HCT116 (cell line): Measurements from ENCODE around the gene CIROP.

Experiments
- CEBPB ChIP-seq: IDR thresholded peaks from 2 replicates; pipeline ENCODE4 v1.6.1; 2012; ENCODE audit warnings: low read depth
- CTCF ChIP-seq, 3 experiments: fragments of 200-600 bp in 1 of 3; sonication (generic) in 1 of 3; IDR thresholded peaks in 2 of 3; conservative IDR thresholded peaks in 1 of 3; 2 replicates each; pipeline ENCODE4 v1.5.1; 2012 to 2017; ENCODE audit warnings: low read depth in 2 of 3, low read length in 2 of 3, antibody characterized with exemption in 1 of 3, borderline replicate concordance in 1 of 3, control low read depth in 1 of 3, mild to moderate bottlenecking in 1 of 3, mixed read lengths in 1 of 3, mixed run types in 1 of 3, moderate library complexity in 1 of 3; ENCODE audit not compliant: insufficient read depth in 1 of 3
- MAX ChIP-seq: IDR thresholded peaks from 2 replicates; pipeline ENCODE4 v1.6.1; 2012
- POLR2A ChIP-seq: IDR thresholded peaks from 2 replicates; pipeline ENCODE4 v1.7.0; 2011; ENCODE audit warnings: borderline replicate concordance; ENCODE audit not compliant: insufficient read depth, insufficient read length; ENCODE audit errors: extremely low read depth
- POLR2AphosphoS5 ChIP-seq: IDR thresholded peaks from 2 replicates; pipeline ENCODE4 v1.6.1; 2011; ENCODE audit warnings: mild to moderate bottlenecking, low read depth, low read length, moderate library complexity
- REST ChIP-seq: IDR thresholded peaks from 2 replicates; pipeline ENCODE4 v1.6.1; 2012; ENCODE audit warnings: low read depth
- SIN3A ChIP-seq: IDR thresholded peaks from 2 replicates; pipeline ENCODE4 v1.6.1; 2012; ENCODE audit warnings: low read depth
- SRF ChIP-seq: IDR thresholded peaks from 2 replicates; pipeline ENCODE4 v1.6.1; 2012; ENCODE audit warnings: low read depth
- TCF7L2 ChIP-seq: IDR thresholded peaks from 2 replicates; pipeline ENCODE4 v1.7.0; 2011; ENCODE audit warnings: borderline replicate concordance, inconsistent platforms; ENCODE audit not compliant: insufficient read depth, insufficient read length; ENCODE audit errors: extremely low read depth
- ZFX ChIP-seq: fragments of 450-650 bp; IDR thresholded peaks from 2 replicates; pipeline ENCODE4 v1.6.1; 2017

- TF ChIP-seq MAX (no peak), CTCF (IDR thresholded peaks at IDR 0.05 in 2 of 3, conservative IDR thresholded peaks at IDR 0.05 in 1 of 3; ENCODE audit: borderline replicate concordance in 1 of 3, insufficient read depth in 1 of 3, low read depth in 2 of 3, low read length in 2 of 3) (no peak), TCF7L2 (no peak), REST (no peak), POLR2A (no peak), ZFX (no peak), CEBPB (no peak), SRF (no peak), SIN3A (no peak), POLR2AphosphoS5 (no peak)
Measured at GRCh38 chr14:23149745-23150144, 45.0 kb upstream of the CIROP start.
